SK-N-MC (cell line): ENCODE measurements around the gene MAST3.

Source experiments
- EZH2 ChIP-seq: fragments of 200-600 bp; sonication (generic); IDR thresholded peaks from one replicate; pipeline ENCODE4 v1.6.1; 2017; ENCODE audit warnings: antibody characterized with exemption
- POLR2AphosphoS5 ChIP-seq: IDR thresholded peaks from 2 replicates; pipeline ENCODE4 v1.6.1; 2012; ENCODE audit warnings: mild to moderate bottlenecking, low read depth, low read length, borderline replicate concordance

GRCh38 chr19:18198374-18198773 is 100.8 kb downstream of the MAST3 start:
- no peak for TF ChIP-seq EZH2
- no peak for TF ChIP-seq POLR2AphosphoS5
